Aorta (tissue), 5 donors: ENCODE data around the gene FJX1. TPM values are rescaled to one million over a fixed set of nuclear protein-coding genes. Genes with fewer than 3 reads are reported as not detected.
"Not testable (repeated sequence)": the region's sequence is repeated elsewhere in the genome, so short reads cannot be mapped to it uniquely, and the experiment has no call there.

Experiments
- ATAC-seq: fragments of 200-7000 bp; cut with Tn5 transposase; one replicate; pipeline ENCODE4 v1.9.1; 2022; ENCODE audit warnings: moderate library complexity; ENCODE audit not compliant: low FRiP score
- DNase-seq, 2 donors: peaks; one replicate each; pipeline ENCODE4 v3.0.0-alpha.2; 2020
- H3K27ac ChIP-seq, 2 donors: one replicate each; pipeline ENCODE4 v1.5.1; 2013; ENCODE audit warnings: low read length in 2 of 2, mild to moderate bottlenecking in 2 of 2, moderate library complexity in 2 of 2, control low read depth in 1 of 2, inconsistent platforms in 1 of 2, low read depth in 1 of 2
- H3K27me3 ChIP-seq, 2 donors: one replicate each; pipeline ENCODE4 v1.6.1; 2013; ENCODE audit warnings: control low read depth in 1 of 2, low read length in 1 of 2, mild to moderate bottlenecking in 1 of 2, moderate library complexity in 1 of 2; ENCODE audit not compliant: insufficient read depth in 2 of 2, control insufficient read depth in 1 of 2
- H3K36me3 ChIP-seq, 2 donors: one replicate each; pipeline ENCODE4 v1.6.1; 2013; ENCODE audit warnings: control low read depth in 1 of 2, low read length in 1 of 2, mild to moderate bottlenecking in 1 of 2; ENCODE audit not compliant: insufficient read depth in 2 of 2, control insufficient read depth in 1 of 2
- H3K4me1 ChIP-seq, 2 donors: one replicate each; pipeline ENCODE4 v1.6.1; 2013; ENCODE audit warnings: low read length in 2 of 2, control low read depth in 1 of 2, mild to moderate bottlenecking in 1 of 2, moderate library complexity in 1 of 2; ENCODE audit not compliant: insufficient read depth in 2 of 2, control insufficient read depth in 1 of 2
- H3K4me3 ChIP-seq, 2 donors: one replicate each; pipeline ENCODE4 v1.5.1; 2013; ENCODE audit warnings: low read length in 2 of 2, control low read depth in 1 of 2, mild to moderate bottlenecking in 1 of 2
- H3K9me3 ChIP-seq: one replicate; pipeline ENCODE4 v1.6.1; 2013; ENCODE audit warnings: mild to moderate bottlenecking, low read length; ENCODE audit not compliant: control insufficient read depth
- WGBS, 2 donors: extraction: QIAGEN DNeasy Blood & Tissue Kit; methylation state at CpG; one replicate each; pipeline ENCODE4 v1.1.7; 2013; 5-methylcytosine and 5-hydroxymethylcytosine counted together
- intact Hi-C, 2 donors: fragments of 100-400 bp; cut with DNase I; formaldehyde crosslinking; loops; one replicate each; pipeline versions ENCODE4 v1.14.2 to v1.15.0; 2022
- polyA plus RNA-seq, 2 donors: library from polyadenylated mRNA; stranded (reverse); fragments of 200-250 nt; gene quantifications; one replicate each; pipeline ENCODE4 v1.2.3, GENCODE V29; 2013
- total RNA-seq, 2 donors: library from RNA; stranded (reverse); fragmentation: NEBNext Ultra II Directional; extraction: Animal tissue kit (Norgen Biotek cat#: 25700); gene quantifications; one replicate each; pipeline ENCODE4 v1.2.1, GENCODE V29; 2021
- donor health status: healthy with polysubstance abuse.
- donor health status: Bipolar disorder and iron deficiency.
- donor health status: DM: no; HTN: no; CAD: no.
- donor health status: DM: no; HTN: no; CAD: no.
- donor health status: DM: yes; HTN: yes; CAD: no.

The FJX1 gene
- total and polyA plus RNA-seq, 4 donors = 1.00 to 10.4 (median 5.8) TPM; not detected in 1

GRCh38 chr11:35650467-35650866 lies 32.2 kb downstream of the FJX1 start:
- DNase-seq = no peak
- Histone ChIP-seq H3K9me3 (peaks cover 1% of the 10 kb centered on the region), H3K27me3 (no peaks in the 10 kb centered on the region), H3K27ac (no peak overlapping the region), H3K36me3 (no peaks in the 10 kb centered on the region), H3K4me3 (no peak overlapping the region), H3K4me1 (peaks cover 0 to 1% of the 10 kb centered on the region in 2 donors)
- intact Hi-C loops = no loop called here
- ATAC-seq = no peak
- 87 to 91% methylated on average over 4 of the region's 4 CpGs for WGBS, 2 donors

- intact Hi-C loops = no loop called here
- ATAC-seq = no peak
- 59 to 67% methylated on average over 3 of the region's 3 CpGs for WGBS, 2 donors
- Histone ChIP-seq H3K36me3 (no peaks in the 10 kb centered on the region), H3K9me3 (peaks cover 1% of the 10 kb centered on the region), H3K4me1 (peaks cover 0 to 1% of the 10 kb centered on the region in 2 donors), H3K4me3 (no peak overlapping the region), H3K27me3 (no peaks in the 10 kb centered on the region), H3K27ac (no peak overlapping the region)
- DNase-seq = no peak
These were observed 33.0 kb downstream of the FJX1 start for GRCh38 chr11:35651263-35651662.

- H3K4me1 ChIP-seq, ATAC-seq, H3K27ac ChIP-seq, H3K36me3 ChIP-seq, intact Hi-C loops, H3K9me3 ChIP-seq, DNase-seq, H3K4me3 ChIP-seq, H3K27me3 ChIP-seq: not testable (repeated sequence)
- WGBS, 2 donors = 94 to 98% methylated on average over 5 of the region's 5 CpGs
These were observed 34.5 kb downstream of the FJX1 start for GRCh38 chr11:35652786-35653185.

- no peak for DNase-seq
- no peak for ATAC-seq
- no peaks in the 10 kb centered on the region for H3K36me3 ChIP-seq
- H3K9me3 ChIP-seq = peaks cover 1% of the 10 kb centered on the region
- peaks cover 0 to 1% of the 10 kb centered on the region in 2 donors for H3K4me1 ChIP-seq
- H3K27me3 ChIP-seq = no peaks in the 10 kb centered on the region
- intact Hi-C loops = no loop called here
- H3K4me3 ChIP-seq = no peak overlapping the region
- 42 to 48% methylated on average over 6 of the region's 6 CpGs for WGBS, 2 donors
- H3K27ac ChIP-seq = no peak overlapping the region
These were observed 36.5 kb downstream of the FJX1 start for GRCh38 chr11:35654711-35655110.

- Histone ChIP-seq H3K27ac (no peak overlapping the region), H3K9me3 (peaks cover 1% of the 10 kb centered on the region), H3K27me3 (no peaks in the 10 kb centered on the region), H3K4me3 (no peak overlapping the region), H3K36me3 (no peaks in the 10 kb centered on the region), H3K4me1 (peaks cover 0 to 1% of the 10 kb centered on the region in 2 donors)
- ATAC-seq (no peak), DNase-seq (no peak)
- intact Hi-C loops = no loop called here
- WGBS, 2 donors = 72 to 73% methylated on average over 1 of the region's 1 CpG
These were observed 37.0 kb downstream of the FJX1 start for GRCh38 chr11:35655254-35655653.

- DNase-seq (no peak), ATAC-seq (no peak)
- WGBS, 2 donors = 70 to 78% methylated on average over 4 of the region's 4 CpGs
- no peaks in the 10 kb centered on the region for H3K4me1 ChIP-seq
- intact Hi-C loops = no loop called here
- H3K27me3 ChIP-seq = no peaks in the 10 kb centered on the region
- H3K36me3 ChIP-seq = no peaks in the 10 kb centered on the region
- peaks cover under 1% of the 10 kb centered on the region for H3K9me3 ChIP-seq
- no peak overlapping the region for H3K27ac ChIP-seq
- no peak overlapping the region for H3K4me3 ChIP-seq
These were observed 37.6 kb downstream of the FJX1 start for GRCh38 chr11:35655856-35656255.

- intact Hi-C loops = no loop called here
- H3K27ac ChIP-seq = no peak overlapping the region
- no peak overlapping the region for H3K4me3 ChIP-seq
- H3K4me1 ChIP-seq = no peaks in the 10 kb centered on the region
- H3K9me3 ChIP-seq = no peaks in the 10 kb centered on the region
- ATAC-seq = no peak
- DNase-seq = no peak
- 71 to 73% methylated on average over 3 of the region's 3 CpGs for WGBS, 2 donors
- H3K36me3 ChIP-seq = no peaks in the 10 kb centered on the region
- H3K27me3 ChIP-seq = no peaks in the 10 kb centered on the region
These were observed 40.0 kb downstream of the FJX1 start for GRCh38 chr11:35658020-35658948.

GRCh38 chr11:35661534-35661933 lies 43.3 kb downstream of the FJX1 start:
- Histone ChIP-seq H3K27ac (no peak overlapping the region), H3K9me3 (no peaks in the 10 kb centered on the region), H3K36me3 (no peaks in the 10 kb centered on the region), H3K27me3 (no peaks in the 10 kb centered on the region), H3K4me1 (no peaks in the 10 kb centered on the region), H3K4me3 (peak overlapping the region; percentile 65 to 86)
- ATAC-seq (no peak), DNase-seq (no peak)
- WGBS, 2 donors = 10 to 11% methylated on average over 5 of the region's 5 CpGs
- intact Hi-C loops = loop anchor here (5.0 kb wide), 1 partner anchor 44 kb away; the partner anchor contains the start of gene FJX1 (in 2 of the 2)
